ENCODE results near the gene RFX5. TPM values are rescaled to one million over a fixed set of nuclear protein-coding genes. Genes with fewer than 3 reads are reported as not detected.
A peak's percentile ranks its signal among the peaks of the same experiment; 100 is the strongest.

The RFX5 gene
- total RNA-seq, 3 donors from 2014 or later = 17.9 to 34.5 (median 25.9) TPM

DNA sequence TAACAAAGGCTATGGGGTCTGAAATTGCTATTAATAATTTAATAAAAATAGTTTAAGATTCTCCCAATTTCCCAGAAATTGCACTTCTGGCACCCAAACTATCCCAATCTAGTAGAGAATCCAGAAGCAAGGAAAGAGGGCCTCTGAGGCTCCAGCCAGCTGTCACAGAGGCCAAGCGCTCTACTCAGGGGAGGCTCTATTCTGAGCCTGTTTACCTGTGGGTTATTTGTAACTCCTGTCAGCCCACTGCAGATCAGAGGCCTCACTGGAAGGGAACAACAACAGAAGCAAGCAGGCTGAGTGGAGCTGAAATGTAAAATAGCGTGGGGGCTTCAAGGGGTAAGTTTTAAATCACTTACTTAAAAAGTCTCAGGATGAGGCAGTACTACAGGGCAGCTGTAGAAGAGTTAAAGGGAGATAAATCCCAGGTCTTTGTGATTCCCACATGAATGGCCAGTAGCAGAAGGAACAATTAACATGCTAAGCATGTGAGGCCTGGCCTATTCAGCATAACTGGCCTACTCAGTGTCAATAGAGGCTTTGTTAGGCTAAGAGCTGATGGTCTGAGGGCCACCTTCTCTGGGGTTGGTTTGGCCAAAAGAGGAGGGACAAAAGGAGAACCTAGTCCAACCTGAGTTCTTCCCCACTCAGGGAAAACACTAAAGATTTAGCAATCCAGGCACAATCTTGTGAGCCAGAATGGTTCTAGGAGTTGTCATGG, 52.1 kb downstream of the RFX5 start:
- intact Hi-C loops (cut with DNase I; ENCODE audit: low total_unique reads) = loop anchor here (5.0 kb wide), 1 partner anchor 47 kb away; no protein-coding TSS in a partner anchor

DNA sequence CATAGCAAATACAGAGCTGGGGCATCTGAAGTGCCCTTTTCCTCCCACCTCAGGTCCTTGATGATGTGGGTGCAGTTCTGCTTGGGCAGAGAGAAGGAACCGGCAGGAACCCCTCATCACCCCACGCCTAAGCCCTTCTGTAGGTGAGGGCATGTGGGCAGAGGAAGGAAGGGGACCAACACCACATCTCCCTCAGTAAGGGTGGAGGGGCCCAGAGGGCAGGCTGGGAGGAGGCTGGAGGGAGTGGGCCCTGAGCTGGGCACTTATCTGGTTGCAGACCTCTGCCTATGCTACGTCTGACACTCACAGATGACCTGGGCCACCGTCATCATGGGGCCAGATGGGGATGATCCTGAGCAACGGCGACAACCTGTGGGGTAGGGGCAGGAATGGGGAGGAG, 54.0 kb downstream of the RFX5 start:
- Histone ChIP-seq H3K4me3 (no peak overlapping the region), H3K9me3 (no peaks in the 10 kb centered on the region), H3K27ac (peak overlapping the region in 1 of 2 donors; percentile 7), H3K27me3 (no peaks in the 10 kb centered on the region), H3K36me3 (peaks cover 10% of the 10 kb centered on the region), H3K4me1 (no peaks in the 10 kb centered on the region)
- TF ChIP-seq, protein P1, sequence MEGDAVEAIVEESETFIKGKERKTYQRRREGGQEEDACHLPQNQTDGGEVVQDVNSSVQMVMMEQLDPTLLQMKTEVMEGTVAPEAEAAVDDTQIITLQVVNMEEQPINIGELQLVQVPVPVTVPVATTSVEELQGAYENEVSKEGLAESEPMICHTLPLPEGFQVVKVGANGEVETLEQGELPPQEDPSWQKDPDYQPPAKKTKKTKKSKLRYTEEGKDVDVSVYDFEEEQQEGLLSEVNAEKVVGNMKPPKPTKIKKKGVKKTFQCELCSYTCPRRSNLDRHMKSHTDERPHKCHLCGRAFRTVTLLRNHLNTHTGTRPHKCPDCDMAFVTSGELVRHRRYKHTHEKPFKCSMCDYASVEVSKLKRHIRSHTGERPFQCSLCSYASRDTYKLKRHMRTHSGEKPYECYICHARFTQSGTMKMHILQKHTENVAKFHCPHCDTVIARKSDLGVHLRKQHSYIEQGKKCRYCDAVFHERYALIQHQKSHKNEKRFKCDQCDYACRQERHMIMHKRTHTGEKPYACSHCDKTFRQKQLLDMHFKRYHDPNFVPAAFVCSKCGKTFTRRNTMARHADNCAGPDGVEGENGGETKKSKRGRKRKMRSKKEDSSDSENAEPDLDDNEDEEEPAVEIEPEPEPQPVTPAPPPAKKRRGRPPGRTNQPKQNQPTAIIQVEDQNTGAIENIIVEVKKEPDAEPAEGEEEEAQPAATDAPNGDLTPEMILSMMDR (IDR thresholded peaks at IDR 0.05) = no peak
- TF ChIP-seq POLR2AphosphoS5 (IDR thresholded peaks at IDR 0.05) (no peak), POLR2A (IDR thresholded peaks at IDR 0.05) (no peak)
- intact Hi-C loops (cut with DNase I; ENCODE audit: low total_unique reads) = no loop called here
- no peak for DNase-seq (ENCODE audit: low spot score in 2 of 2)

More for the DNA sequence above, 52.1 kb downstream of the RFX5 start:
- Histone ChIP-seq H3K9me3 (no peaks in the 10 kb centered on the region), H3K4me1 (no peaks in the 10 kb centered on the region), H3K4me3 (no peak overlapping the region), H3K27me3 (no peaks in the 10 kb centered on the region), H3K36me3 (peaks cover 19% of the 10 kb centered on the region), H3K27ac (no peak overlapping the region)
- no peak for DNase-seq (ENCODE audit: low spot score in 2 of 2)
- TF ChIP-seq POLR2AphosphoS5 (IDR thresholded peaks at IDR 0.05) (no peak), POLR2A (IDR thresholded peaks at IDR 0.05) (no peak)
- TF ChIP-seq, protein P1 (IDR thresholded peaks at IDR 0.05) = no peak

DNA sequence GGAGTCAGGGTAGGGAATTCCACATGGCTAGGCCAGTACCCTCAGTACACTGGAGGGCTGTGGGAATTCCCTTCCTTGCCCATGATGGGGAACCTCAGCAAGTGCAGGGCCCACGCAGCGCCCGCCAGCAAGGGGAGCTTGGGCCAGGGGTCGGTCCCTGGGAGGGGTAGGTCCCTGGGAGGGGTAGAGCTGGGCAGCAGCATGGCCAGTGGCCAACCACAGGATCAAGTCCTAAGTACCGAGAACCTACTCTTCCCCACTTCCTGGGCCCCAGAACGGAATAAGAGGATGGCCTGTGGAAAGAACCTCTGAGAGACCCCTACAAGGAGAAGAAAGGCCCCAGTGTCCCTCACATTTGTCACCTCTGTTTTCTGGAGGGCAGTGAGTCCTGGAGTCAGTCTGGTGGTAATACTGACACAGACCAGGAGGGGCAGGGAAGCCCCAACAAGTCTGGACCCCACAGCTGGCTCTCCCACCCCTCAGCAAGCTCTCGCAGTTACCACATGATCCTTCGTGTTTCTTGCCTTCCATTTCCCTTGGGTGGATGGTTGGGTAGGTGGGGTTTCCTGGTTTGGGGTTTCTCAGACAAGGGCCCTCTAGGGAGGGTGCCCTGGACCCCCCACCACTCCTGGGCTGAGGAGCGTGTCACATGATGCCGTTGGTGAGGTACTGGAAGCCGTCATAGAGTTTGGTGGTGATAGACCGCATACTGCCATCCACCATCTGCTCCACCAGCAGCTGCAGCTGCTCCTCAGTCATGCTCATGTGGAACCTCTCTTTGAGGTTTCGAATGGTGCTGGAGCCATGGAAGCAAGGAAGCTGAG, 54.6 kb downstream of the RFX5 start:
- Histone ChIP-seq H3K4me3 (no peak overlapping the region), H3K27me3 (no peaks in the 10 kb centered on the region), H3K36me3 (peaks cover 10% of the 10 kb centered on the region), H3K9me3 (no peaks in the 10 kb centered on the region), H3K27ac (no peak overlapping the region), H3K4me1 (no peaks in the 10 kb centered on the region)
- intact Hi-C loops (cut with DNase I; ENCODE audit: low total_unique reads) = no loop called here
- TF ChIP-seq, protein P1 (IDR thresholded peaks at IDR 0.05) = no peak
- no peak for TF ChIP-seq POLR2A (IDR thresholded peaks at IDR 0.05)
- TF ChIP-seq POLR2AphosphoS5 (IDR thresholded peaks at IDR 0.05) = no peak
- DNase-seq (ENCODE audit: low spot score in 2 of 2) = no peak

DNA sequence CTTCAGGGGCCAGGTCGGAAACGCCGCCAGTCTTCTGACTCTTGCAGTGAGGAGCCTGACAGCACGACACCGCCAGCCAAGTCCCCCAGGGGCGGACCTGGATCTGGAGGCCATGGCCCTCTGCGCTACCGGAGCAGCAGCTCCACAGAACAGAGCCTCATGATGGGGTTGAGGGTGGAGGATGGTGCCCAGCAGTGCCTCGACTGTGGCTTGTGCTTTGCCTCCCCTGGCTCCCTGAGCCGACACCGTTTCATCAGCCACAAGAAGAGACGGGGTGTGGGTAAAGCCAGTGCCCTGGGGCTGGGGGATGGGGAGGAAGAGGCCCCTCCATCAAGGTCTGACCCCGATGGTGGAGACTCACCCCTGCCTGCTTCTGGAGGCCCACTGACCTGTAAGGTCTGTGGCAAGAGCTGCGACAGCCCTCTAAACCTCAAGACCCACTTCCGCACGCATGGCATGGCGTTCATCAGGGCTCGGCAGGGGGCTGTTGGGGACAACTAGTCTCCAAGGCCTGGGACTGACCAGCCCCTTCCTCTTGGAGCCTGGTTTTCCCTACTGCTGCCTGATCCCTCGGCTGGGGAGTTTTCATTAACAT, 56.2 kb downstream of the RFX5 start:
- Histone ChIP-seq H3K27ac (no peak overlapping the region), H3K4me1 (no peaks in the 10 kb centered on the region), H3K9me3 (no peaks in the 10 kb centered on the region), H3K4me3 (no peak overlapping the region), H3K27me3 (no peaks in the 10 kb centered on the region), H3K36me3 (peaks cover 10% of the 10 kb centered on the region)
- intact Hi-C loops (cut with DNase I; ENCODE audit: low total_unique reads) = no loop called here
- no peak for TF ChIP-seq POLR2A (IDR thresholded peaks at IDR 0.05)
- DNase-seq (ENCODE audit: low spot score in 2 of 2) = no peak

Other genes starting within 250 kb of the RFX5 start
- 1 to 10 TPM; 2.9 to 6.4 (median 5.2) TPM for gene SEMA6C, start 200.6 kb downstream of the RFX5 start, total RNA-seq
- gene TNFAIP8L2, start 190.6 kb downstream of the RFX5 start, total RNA-seq = 1 to 10 TPM; 5.6 to 6.9 (median 5.7) TPM
- gene LYSMD1, start 181.3 kb downstream of the RFX5 start, total RNA-seq = 10 to 100 TPM; 11.7 to 17.0 (median 14.8) TPM
- gene SCNM1, start 181.1 kb downstream of the RFX5 start, total RNA-seq = 10 to 100 TPM; 14.9 to 23.8 (median 23.6) TPM
- gene TMOD4, start 171.3 kb downstream of the RFX5 start, total RNA-seq = under 1 TPM in 1 of 3 donors, not detected in 2; 0.73 TPM
- gene VPS72, start 157.1 kb downstream of the RFX5 start, total RNA-seq = 10 to 100 TPM; 34.6 to 49.0 (median 34.7) TPM
- gene PIP5K1A, start 148.7 kb downstream of the RFX5 start, total RNA-seq = 10 to 100 TPM; 38.1 to 87.2 (median 61.6) TPM
- 100 to 1,000 TPM; 108 to 188 (median 140) TPM for gene PSMD4, start 92.5 kb downstream of the RFX5 start, total RNA-seq
- 10 to 100 TPM; 20.6 to 31.6 (median 25.9) TPM for gene ZNF687, start 65.0 kb downstream of the RFX5 start, total RNA-seq
- gene PI4KB, start 19.8 kb downstream of the RFX5 start, total RNA-seq = 10 to 100 TPM; 59.2 to 91.8 (median 69.8) TPM
- gene SELENBP1, start 25.5 kb upstream of the RFX5 start, total RNA-seq = 100 to 1,000 TPM in 2 of 3 donors, 10 to 100 TPM in 1; 63.6 to 148 (median 123) TPM
- 100 to 1,000 TPM; 234 to 270 (median 254) TPM for gene PSMB4, start 52.3 kb upstream of the RFX5 start, total RNA-seq
- 10 to 100 TPM; 37.0 to 72.6 (median 60.3) TPM for gene POGZ, start 112.2 kb upstream of the RFX5 start, total RNA-seq
- 10 to 100 TPM in 2 of 3 donors, under 1 TPM in 1; 0.16 to 28.1 (median 13.4) TPM for gene CGN, start 164.1 kb upstream of the RFX5 start, total RNA-seq
- 10 to 100 TPM in 2 of 3 donors, 1 to 10 TPM in 1; 7.2 to 21.2 (median 13.4) TPM for gene TUFT1, start 193.1 kb upstream of the RFX5 start, total RNA-seq